IMR-90 (cell line): ENCODE results near the gene KIF1A. TPM values are rescaled to one million over a fixed set of nuclear protein-coding genes. Genes with fewer than 3 reads are reported as not detected.
"Not testable (repeated sequence)": the region's sequence is repeated elsewhere in the genome, so short reads cannot be mapped to it uniquely, and the experiment has no call there.

Experiments
- ATAC-seq: fragments of 200-7000 bp; cut with Tn5 transposase; 2 replicates; pipeline ENCODE4 v1.9.1; 2020; ENCODE audit warnings: low read depth, mild to moderate bottlenecking, moderate library complexity
- BruUV-seq: library from RNA; stranded (reverse); fragments of 400-500 nt; replicated peaks from 2 replicates; lab custom pipeline; 2021; lab: Mats Ljungman, UMichigan
- CTCF ChIA-PET: fragments of 300-600 bp; formaldehyde crosslinking; extraction: SDS; loops from one replicate; lab custom pipeline; 2021; ENCODE audit warnings: antibody characterized with exemption; lab: Yijun Ruan, JAX
- POLR2A ChIA-PET: fragments of 300-600 bp; sonication (Branson Sonifier 250); formaldehyde crosslinking; loops from one replicate; lab custom pipeline; 2022; ENCODE audit warnings: antibody characterized with exemption; ENCODE audit not compliant: unreplicated experiment; lab: Charles Lee
- DNase-seq: peaks from one replicate; pipeline ENCODE4 v3.0.0; 2013
- H2AFZ ChIP-seq: replicated peaks from 2 replicates; pipeline ENCODE3; 2013; ENCODE audit warnings: low read length, mild to moderate bottlenecking; ENCODE audit not compliant: poor library complexity
- H2AK5ac ChIP-seq: 2 replicates; pipeline ENCODE4 v1.6.1; 2013; ENCODE audit warnings: low read depth, low read length, inconsistent platforms
- H2AK9ac ChIP-seq: replicated peaks from 2 replicates; pipeline ENCODE3; 2013; ENCODE audit warnings: mild to moderate bottlenecking, low read depth, low read length, moderate library complexity; ENCODE audit not compliant: poor library complexity
- H2BK120ac ChIP-seq: 2 replicates; pipeline ENCODE4 v1.6.1; 2013; ENCODE audit warnings: low read depth, low read length, inconsistent platforms
- H2BK15ac ChIP-seq: 3 replicates; pipeline ENCODE4 v1.6.1; 2013; ENCODE audit warnings: low read depth, low read length, inconsistent platforms
- H2BK20ac ChIP-seq: 2 replicates; pipeline ENCODE4 v1.6.1; 2013; ENCODE audit warnings: low read depth, mild to moderate bottlenecking, inconsistent platforms, low read length, moderate library complexity
- H2BK5ac ChIP-seq: 2 replicates; pipeline ENCODE4 v1.6.1; 2013; ENCODE audit warnings: mild to moderate bottlenecking, low read depth, low read length, inconsistent platforms; ENCODE audit not compliant: poor library complexity, severe bottlenecking
- H3K14ac ChIP-seq: replicated peaks from 2 replicates; pipeline ENCODE4 v1.6.1; 2013; ENCODE audit warnings: low read depth, low read length, inconsistent platforms
- H3K18ac ChIP-seq: 2 replicates; pipeline ENCODE4 v1.6.1; 2013; ENCODE audit warnings: low read depth, low read length, control low read depth
- H3K23ac ChIP-seq: 2 replicates; pipeline ENCODE4 v1.6.1; 2013; ENCODE audit warnings: low read depth, low read length, inconsistent platforms
- H3K27ac ChIP-seq: 2 replicates; pipeline ENCODE4 v1.5.1; 2013; ENCODE audit warnings: mild to moderate bottlenecking, control low read depth, low read length; ENCODE audit not compliant: insufficient read depth
- H3K27me3 ChIP-seq: 2 replicates; pipeline ENCODE4 v1.6.1; 2013; ENCODE audit warnings: low read length; ENCODE audit not compliant: control insufficient read depth, insufficient read depth
- H3K36me3 ChIP-seq: 2 replicates; pipeline ENCODE4 v1.6.1; 2013; ENCODE audit warnings: low read length, mixed read lengths; ENCODE audit not compliant: control insufficient read depth, insufficient read depth
- H3K4ac ChIP-seq: 2 replicates; pipeline ENCODE4 v1.6.1; 2013; ENCODE audit warnings: low read depth, low read length, inconsistent platforms
- H3K4me1 ChIP-seq: 2 replicates; pipeline ENCODE4 v1.6.1; 2013; ENCODE audit warnings: low read length, mixed read lengths; ENCODE audit not compliant: control insufficient read depth, insufficient read depth
- H3K4me2 ChIP-seq: 2 replicates; pipeline ENCODE4 v1.6.1; 2013; ENCODE audit warnings: low read depth, mild to moderate bottlenecking, control low read depth, low read length, moderate library complexity
- H3K4me3 ChIP-seq: 2 replicates; pipeline ENCODE4 v1.5.1; 2013; ENCODE audit warnings: low read depth, mild to moderate bottlenecking, control low read depth, low read length, moderate library complexity; ENCODE audit not compliant: insufficient read depth
- H3K56ac ChIP-seq: 2 replicates; pipeline ENCODE4 v1.6.1; 2013; ENCODE audit warnings: low read length, inconsistent platforms; ENCODE audit not compliant: insufficient read depth; ENCODE audit errors: extremely low read depth
- H3K79me1 ChIP-seq, 2 experiments: 2 replicates each; pipeline ENCODE4 v1.6.1; 2013; ENCODE audit warnings: low read length in 2 of 2, inconsistent platforms in 1 of 2, low read depth in 1 of 2
- H3K9ac ChIP-seq: 2 replicates; pipeline ENCODE4 v1.6.1; 2013; ENCODE audit warnings: low read depth, low read length, control low read depth
- H3K9me1 ChIP-seq: 2 replicates; pipeline ENCODE4 v1.6.1; 2013; ENCODE audit warnings: low read length, inconsistent platforms; ENCODE audit not compliant: insufficient read depth
- H3K9me3 ChIP-seq: 2 replicates; pipeline ENCODE4 v1.6.1; 2013; ENCODE audit warnings: low read length; ENCODE audit not compliant: control insufficient read depth, insufficient read depth
- H4K20me1 ChIP-seq: 2 replicates; pipeline ENCODE4 v1.6.1; 2013; ENCODE audit warnings: low read length, inconsistent platforms; ENCODE audit not compliant: insufficient read depth
- H4K5ac ChIP-seq: 2 replicates; pipeline ENCODE4 v1.6.1; 2013; ENCODE audit warnings: mild to moderate bottlenecking, low read depth, low read length, control low read depth
- H4K8ac ChIP-seq, 2 experiments: 2 replicates each; pipeline ENCODE4 v1.6.1; 2013; ENCODE audit warnings: low read depth in 2 of 2, low read length in 2 of 2, control low read depth in 1 of 2, inconsistent platforms in 1 of 2
- H4K91ac ChIP-seq: 2 replicates; pipeline ENCODE4 v1.6.1; 2013; ENCODE audit warnings: low read depth, low read length, inconsistent platforms; ENCODE audit not compliant: insufficient read depth
- WGBS, 2 experiments: methylation state at CpG; one replicate each; pipeline versions ENCODE4 v1.1.5 to v1.1.7; 2013; ENCODE audit warnings: missing lambda C conversion rate in 2 of 2; ENCODE audit not compliant: insufficient read length in 1 of 2; ENCODE audit errors: extremely low coverage in 2 of 2; 5-methylcytosine and 5-hydroxymethylcytosine counted together
- dilution Hi-C: fragments of 300-500 bp; cut with HindIII; formaldehyde crosslinking; loops from one replicate; pipeline ENCODE4 v1.14.3; 2018; ENCODE audit warnings: low sequenced_read_pairs; ENCODE audit not compliant: unreplicated experiment
- in situ Hi-C: fragments of 300-500 bp; cut with MboI; formaldehyde crosslinking; loops from 3 replicates; pipeline ENCODE4 v1.14.3; 2019; ENCODE audit warnings: low sequenced_read_pairs, inconsistent platforms, mixed read lengths
- intact Hi-C: fragments of 100-400 bp; cut with micrococcal nuclease; formaldehyde crosslinking; loops from 2 replicates; pipeline ENCODE4 v1.10.0; 2022
- polyA plus RNA-seq, 3 experiments: library from polyadenylated mRNA; depleted of rRNA; stranded (reverse); fragments of >200 nt; gene quantifications; 2 replicates each; pipeline ENCODE4 v1.2.3, GENCODE V29; 2012; ENCODE audit warnings: low replicate concordance in 1 of 3
- total RNA-seq: library from RNA; depleted of rRNA; stranded (reverse); fragments of >200 nt; gene quantifications from 2 replicates; pipeline ENCODE4 v1.2.3, GENCODE V29; 2012

Gene KIF1A
- total and polyA plus RNA-seq, 2 of the 4 experiments (the other 2 are of a cell fraction): under 0.01 TPM; not detected in 1

- H3K18ac ChIP-seq, H4K5ac ChIP-seq, H2BK20ac ChIP-seq, H3K14ac ChIP-seq, H3K27ac ChIP-seq, H4K20me1 ChIP-seq, H3K56ac ChIP-seq, H3K9ac ChIP-seq, CTCF ChIA-PET, POLR2A ChIA-PET, DNase-seq, in situ Hi-C loops, H3K9me1 ChIP-seq, dilution Hi-C loops, ATAC-seq, H2BK120ac ChIP-seq, H2AK5ac ChIP-seq, H3K4me1 ChIP-seq, BruUV-seq, intact Hi-C loops, H3K9me3 ChIP-seq, H3K36me3 ChIP-seq, H3K4ac ChIP-seq, H2AK9ac ChIP-seq, H4K8ac ChIP-seq, H3K4me3 ChIP-seq, H2AFZ ChIP-seq, H3K79me1 ChIP-seq, H3K4me2 ChIP-seq, H2BK15ac ChIP-seq, H2BK5ac ChIP-seq, H3K23ac ChIP-seq, H4K91ac ChIP-seq: not testable (repeated sequence)
- no CpG with 5 or more reads among the region's 37 CpGs for WGBS, 2 experiments
- peaks cover 18% of the 10 kb centered on the region for H3K27me3 ChIP-seq
These were observed 137.4 kb downstream of the KIF1A start, which contains the start of gene AQP12B for GRCh38 chr2:240682431-240683224. Gene AQP12B, minus strand, starts transcription at chr2:240682885. Its CDS starts 48 bp downstream, at chr2:240682837.

DNA sequence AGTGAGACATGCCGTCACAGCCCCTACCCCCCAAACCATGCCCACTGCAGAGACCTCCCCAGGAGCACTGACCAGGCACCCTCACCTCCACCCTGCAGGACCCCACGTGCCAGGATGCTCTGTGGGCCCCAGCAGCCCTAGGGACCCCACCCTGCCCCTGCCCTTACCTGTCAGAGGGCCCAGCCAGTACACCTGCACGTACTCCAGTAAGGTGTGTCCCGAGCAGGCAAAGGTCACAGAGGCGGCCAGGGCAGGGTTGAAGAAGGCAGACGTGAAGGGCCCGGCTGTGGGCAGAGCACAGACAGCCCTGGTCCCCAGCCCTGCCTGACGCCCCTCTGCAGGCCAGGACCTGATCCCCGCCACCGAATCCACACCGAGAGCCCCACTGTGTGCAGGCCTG, 139.8 kb downstream of the KIF1A start:
- H3K36me3 ChIP-seq, H3K9me1 ChIP-seq, in situ Hi-C loops: not testable (repeated sequence)

More for the DNA sequence above, 139.8 kb downstream of the KIF1A start:
- H4K91ac ChIP-seq, CTCF ChIA-PET, H4K8ac ChIP-seq, H3K4me3 ChIP-seq, H3K14ac ChIP-seq, H4K5ac ChIP-seq, H2BK20ac ChIP-seq, POLR2A ChIA-PET, H2BK15ac ChIP-seq, H2BK120ac ChIP-seq, H2AK5ac ChIP-seq, H2AFZ ChIP-seq, H2AK9ac ChIP-seq, H3K4me2 ChIP-seq, H3K27me3 ChIP-seq, H3K9me3 ChIP-seq, H3K79me1 ChIP-seq, BruUV-seq, intact Hi-C loops, H3K4me1 ChIP-seq, DNase-seq, H3K27ac ChIP-seq, H2BK5ac ChIP-seq, H4K20me1 ChIP-seq, dilution Hi-C loops, ATAC-seq, H3K18ac ChIP-seq, H3K4ac ChIP-seq, H3K56ac ChIP-seq, H3K9ac ChIP-seq, H3K23ac ChIP-seq: not testable (repeated sequence)
- WGBS, 2 experiments: no CpG with 5 or more reads among the region's 11 CpGs
